GM21717 (cell line): ENCODE measurements around the gene SEC63.
"Not testable (repeated sequence)": the region's sequence is repeated elsewhere in the genome, so short reads cannot be mapped to it uniquely, and the experiment has no call there.

Source experiments
- ATAC-seq: cut with Tn5 transposase; IDR thresholded peaks from one replicate; pipeline ENCODE4 v1.9.1; 2021; ENCODE audit warnings: mild to moderate bottlenecking, moderate library complexity; ENCODE audit not compliant: unreplicated experiment

Gene SEC63

GRCh38 chr6:107972413-107973096 lies 14.5 kb upstream of the SEC63 start:
- no peak for ATAC-seq

GRCh38 chr6:107971181-107971580 lies 13.2 kb upstream of the SEC63 start:
- ATAC-seq, result no peak

GRCh38 chr6:107970255-107970654 lies 12.2 kb upstream of the SEC63 start:
- ATAC-seq, result no peak

GRCh38 chr6:107968081-107968480 lies 10.1 kb upstream of the SEC63 start:
- ATAC-seq, result no peak

GRCh38 chr6:107965746-107966145 lies 7.7 kb upstream of the SEC63 start:
- no peak for ATAC-seq

GRCh38 chr6:107962723-107963122 lies 4.7 kb upstream of the SEC63 start:
- ATAC-seq, result no peak

GRCh38 chr6:107959392-107959791 lies 1.4 kb upstream of the SEC63 start:
- no peak for ATAC-seq

GRCh38 chr6:107958689-107959362 lies 818 bp upstream of the SEC63 start:
- ATAC-seq, result not testable (repeated sequence)

- ATAC-seq, result peak; percentile 36
These were observed 600 bp downstream of the SEC63 start for GRCh38 chr6:107957308-107957908.

GRCh38 chr6:107956586-107957307 lies 1.3 kb downstream of the SEC63 start:
- ATAC-seq, result no peak

- no peak for ATAC-seq
These were observed 1.8 kb downstream of the SEC63 start for GRCh38 chr6:107956181-107956580.

- ATAC-seq, result not testable (repeated sequence)
These were observed 4.1 kb downstream of the SEC63 start for GRCh38 chr6:107953858-107954414.

- ATAC-seq, result no peak
These were observed 14.2 kb downstream of the SEC63 start for GRCh38 chr6:107943626-107944439.

GRCh38 chr6:107942142-107942541 lies 15.9 kb downstream of the SEC63 start:
- no peak for ATAC-seq

GRCh38 chr6:107941627-107942026 lies 16.4 kb downstream of the SEC63 start:
- ATAC-seq, result no peak

- no peak for ATAC-seq
These were observed 16.8 kb downstream of the SEC63 start for GRCh38 chr6:107941199-107941598.

GRCh38 chr6:107936910-107937292 lies 21.1 kb downstream of the SEC63 start:
- not testable (repeated sequence) for ATAC-seq

- ATAC-seq, result no peak
These were observed 21.7 kb downstream of the SEC63 start for GRCh38 chr6:107936162-107936909.

GRCh38 chr6:107934229-107934628 lies 23.8 kb downstream of the SEC63 start:
- ATAC-seq, result not testable (repeated sequence)

GRCh38 chr6:107932580-107932979 lies 25.4 kb downstream of the SEC63 start:
- no peak for ATAC-seq
